ENCODE data around the gene FNDC8. TPM values are rescaled to one million over a fixed set of nuclear protein-coding genes. Genes with fewer than 3 reads are reported as not detected.
A peak's percentile ranks its signal among the peaks of the same experiment; 100 is the strongest.
"Not testable (repeated sequence)": the region's sequence is repeated elsewhere in the genome, so short reads cannot be mapped to it uniquely, and the experiment has no call there.

The FNDC8 gene
- total RNA-seq, 4 donors from 2014 or later = not detected

DNA sequence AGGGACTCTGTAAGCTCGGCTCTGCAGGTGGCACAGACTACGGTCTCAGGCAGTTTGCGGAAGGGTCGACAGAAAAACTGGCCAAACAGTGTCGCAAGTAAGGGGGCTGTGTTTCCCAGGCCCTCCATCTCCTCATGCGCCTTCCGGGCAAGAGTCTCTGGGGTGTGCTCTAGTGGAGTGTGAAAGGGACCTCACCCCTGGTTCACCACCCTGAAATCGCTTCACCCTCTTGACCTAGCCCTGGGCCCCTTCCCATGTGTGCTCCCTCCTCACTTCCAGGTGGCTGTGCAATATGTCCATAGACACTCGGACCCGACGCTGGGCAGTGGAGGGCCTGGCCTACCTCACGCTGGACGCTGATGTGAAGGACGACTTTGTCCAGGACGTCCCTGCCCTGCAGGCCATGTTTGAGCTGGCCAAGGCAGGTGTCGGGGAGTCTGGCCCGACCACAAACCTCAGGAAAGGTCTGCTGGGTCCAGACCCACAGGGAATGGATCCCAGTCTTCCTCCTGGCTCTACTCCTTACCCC lies 48.5 kb downstream of the FNDC8 start:
- TF ChIP-seq, protein P1, sequence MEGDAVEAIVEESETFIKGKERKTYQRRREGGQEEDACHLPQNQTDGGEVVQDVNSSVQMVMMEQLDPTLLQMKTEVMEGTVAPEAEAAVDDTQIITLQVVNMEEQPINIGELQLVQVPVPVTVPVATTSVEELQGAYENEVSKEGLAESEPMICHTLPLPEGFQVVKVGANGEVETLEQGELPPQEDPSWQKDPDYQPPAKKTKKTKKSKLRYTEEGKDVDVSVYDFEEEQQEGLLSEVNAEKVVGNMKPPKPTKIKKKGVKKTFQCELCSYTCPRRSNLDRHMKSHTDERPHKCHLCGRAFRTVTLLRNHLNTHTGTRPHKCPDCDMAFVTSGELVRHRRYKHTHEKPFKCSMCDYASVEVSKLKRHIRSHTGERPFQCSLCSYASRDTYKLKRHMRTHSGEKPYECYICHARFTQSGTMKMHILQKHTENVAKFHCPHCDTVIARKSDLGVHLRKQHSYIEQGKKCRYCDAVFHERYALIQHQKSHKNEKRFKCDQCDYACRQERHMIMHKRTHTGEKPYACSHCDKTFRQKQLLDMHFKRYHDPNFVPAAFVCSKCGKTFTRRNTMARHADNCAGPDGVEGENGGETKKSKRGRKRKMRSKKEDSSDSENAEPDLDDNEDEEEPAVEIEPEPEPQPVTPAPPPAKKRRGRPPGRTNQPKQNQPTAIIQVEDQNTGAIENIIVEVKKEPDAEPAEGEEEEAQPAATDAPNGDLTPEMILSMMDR (IDR thresholded peaks at IDR 0.05) = no peak
- no peak for TF ChIP-seq POLR2A (IDR thresholded peaks at IDR 0.05)

DNA sequence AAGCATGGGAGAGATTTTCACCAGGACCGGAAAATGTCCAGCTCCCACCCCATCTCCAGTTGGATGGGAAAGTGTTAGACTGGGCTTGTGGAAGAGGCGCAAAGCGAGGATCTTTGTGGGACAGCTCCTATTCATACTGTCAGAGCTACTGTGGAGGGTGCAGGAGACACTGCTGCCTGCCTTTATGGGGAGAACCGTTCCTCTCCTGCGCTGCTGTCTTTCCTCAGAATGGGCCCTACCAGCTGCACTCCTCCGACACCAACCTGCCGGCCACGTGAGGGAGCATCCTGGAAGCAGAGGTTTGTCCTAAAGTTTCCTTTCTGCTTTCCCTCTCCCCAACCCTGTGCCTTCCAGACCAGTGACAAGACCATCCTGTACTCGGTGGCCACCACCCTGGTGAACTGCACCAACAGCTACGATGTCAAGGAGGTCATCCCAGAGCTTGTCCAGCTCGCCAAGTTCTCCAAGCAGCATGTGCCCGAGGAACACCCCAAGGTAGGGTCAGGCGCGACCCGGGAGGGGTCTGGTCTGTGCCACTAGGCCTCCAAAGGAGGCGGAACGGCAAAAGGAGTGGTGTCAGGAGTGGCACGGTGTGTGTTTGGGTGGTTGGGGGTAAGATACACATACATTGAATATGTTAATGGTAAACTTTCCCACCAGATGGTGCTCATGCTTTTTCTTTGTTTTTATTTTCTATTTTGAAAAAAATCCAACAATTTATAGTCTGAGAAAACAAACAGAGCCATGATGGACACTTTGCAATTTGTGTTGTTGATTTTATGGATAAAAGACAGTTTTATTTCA lies 49.8 kb downstream of the FNDC8 start:
- no peaks in the 10 kb centered on the region for H3K36me3 ChIP-seq
- TF ChIP-seq, protein P1 (IDR thresholded peaks at IDR 0.05) = peak in 4 of 6 experiments; percentile 24 to 51 (median 43)
- no peak for TF ChIP-seq POLR2A (IDR thresholded peaks at IDR 0.05)
- peak in 1 of 3 donors; percentile 15 for DNase-seq

More for the DNA sequence above, 48.5 kb downstream of the FNDC8 start:
- Histone ChIP-seq H3K27me3 (no peaks in the 10 kb centered on the region), H3K4me3 (no peak overlapping the region), H3K4me1 (no peaks in the 10 kb centered on the region), H3K27ac (no peak overlapping the region), H3K9me3 (no peaks in the 10 kb centered on the region), H3K36me3 (no peaks in the 10 kb centered on the region)
- no peak for DNase-seq

DNA sequence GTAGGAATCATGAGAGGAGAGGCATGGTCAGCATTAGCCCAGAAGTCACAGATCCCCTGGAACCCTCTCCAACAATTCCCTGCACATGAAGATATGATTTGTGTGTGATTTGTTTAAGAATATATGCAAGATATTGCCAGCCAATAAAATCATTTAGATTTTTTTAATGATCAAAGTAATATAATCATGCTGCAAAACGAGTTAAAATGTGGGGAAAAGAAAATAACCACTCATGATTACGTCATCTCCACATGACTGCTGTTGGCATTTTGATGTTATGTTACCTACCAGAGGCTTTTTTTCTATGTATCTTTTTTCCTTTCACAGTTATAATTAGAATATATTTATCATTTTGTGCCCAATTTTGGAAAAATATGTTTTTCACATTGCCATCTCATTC lies 50.4 kb downstream of the FNDC8 start:
- no peaks in the 10 kb centered on the region for H3K36me3 ChIP-seq
- H3K27ac ChIP-seq = no peak overlapping the region
- H3K9me3 ChIP-seq = no peaks in the 10 kb centered on the region
- no peaks in the 10 kb centered on the region for H3K4me1 ChIP-seq
- H3K4me3 ChIP-seq = no peak overlapping the region
- H3K27me3 ChIP-seq = no peaks in the 10 kb centered on the region
- no peak for TF ChIP-seq POLR2A (IDR thresholded peaks at IDR 0.05)
- TF ChIP-seq, protein P1 (IDR thresholded peaks at IDR 0.05) = no peak
- DNase-seq = peak in 1 of 3 donors; percentile 6

More for the DNA sequence above, 49.8 kb downstream of the FNDC8 start:
- Histone ChIP-seq H3K4me3 (no peak overlapping the region), H3K27me3 (no peaks in the 10 kb centered on the region), H3K9me3 (no peaks in the 10 kb centered on the region), H3K4me1 (no peaks in the 10 kb centered on the region), H3K27ac (no peak overlapping the region)

- H3K27ac ChIP-seq, H3K4me3 ChIP-seq, H3K27me3 ChIP-seq, H3K4me1 ChIP-seq, H3K36me3 ChIP-seq, H3K9me3 ChIP-seq: not testable (repeated sequence)
- DNase-seq = peak in 1 of 3 donors; percentile 11
Observed at GRCh38 chr17:35172321-35172720, 50.9 kb downstream of the FNDC8 start.

GRCh38 chr17:35174835-35175334 lies 53.5 kb downstream of the FNDC8 start:
- H3K27ac ChIP-seq = no peak overlapping the region
- H3K4me1 ChIP-seq = no peaks in the 10 kb centered on the region
- no peaks in the 10 kb centered on the region for H3K9me3 ChIP-seq
- no peak overlapping the region for H3K4me3 ChIP-seq
- H3K36me3 ChIP-seq = no peaks in the 10 kb centered on the region
- DNase-seq = no peak
- H3K27me3 ChIP-seq = no peaks in the 10 kb centered on the region
- TF ChIP-seq, protein P1 (IDR thresholded peaks at IDR 0.05) = no peak
- no peak for TF ChIP-seq POLR2A (IDR thresholded peaks at IDR 0.05)

Measured in Peyer's patch (tissue), 4 donors.